Measurements from ENCODE around the gene CHADL. TPM values are rescaled to one million over a fixed set of nuclear protein-coding genes. Genes with fewer than 3 reads are reported as not detected.

CHADL gene
- polyA plus RNA-seq, 4 donors = 2.4 to 4.5 (median 3.2) TPM

DNA sequence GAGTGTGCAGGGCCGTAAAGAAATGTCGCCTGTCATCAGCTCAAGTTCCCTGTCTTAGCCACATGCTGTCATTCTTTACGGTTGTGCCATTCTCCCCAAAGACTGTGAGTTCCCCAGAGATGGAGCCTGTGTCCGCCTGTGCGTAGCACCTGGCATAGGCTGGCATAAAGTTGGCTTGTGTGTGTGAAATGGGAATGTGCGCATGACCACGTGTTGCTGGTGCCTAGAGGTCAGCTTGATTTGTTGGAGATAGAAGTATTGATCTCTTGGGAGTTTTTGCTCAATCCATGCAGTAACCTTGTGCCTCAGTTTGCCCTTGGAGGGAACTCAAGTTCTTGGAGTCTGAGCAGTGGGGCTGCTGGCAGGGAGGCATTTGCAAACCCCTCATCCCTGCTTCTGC, 9.4 kb downstream of the CHADL start:
- DNase-seq (ENCODE audit: low read depth in 4 of 4, low spot score in 3 of 4) = no peak

DNA sequence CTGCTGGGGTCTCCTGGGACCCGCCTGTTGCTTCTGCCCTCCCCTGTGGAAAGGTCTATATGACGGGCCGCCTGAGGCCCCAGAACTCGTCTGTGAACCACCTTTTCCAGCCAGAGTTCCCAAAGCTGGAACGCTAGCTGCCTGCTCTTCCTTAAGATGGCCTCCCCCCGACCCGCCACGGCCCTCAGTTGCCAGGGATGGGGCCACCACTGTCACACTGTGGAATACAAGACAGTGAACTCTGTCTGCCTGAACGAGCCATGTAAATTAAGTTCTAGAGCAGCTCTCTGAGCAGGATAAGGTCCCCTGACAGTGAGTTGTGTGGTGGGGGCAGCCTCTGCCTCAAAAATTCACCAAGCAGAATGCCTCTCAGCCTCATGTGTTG, 10.3 kb downstream of the CHADL start:
- DNase-seq (ENCODE audit: low read depth in 4 of 4, low spot score in 3 of 4) = no peak

DNA sequence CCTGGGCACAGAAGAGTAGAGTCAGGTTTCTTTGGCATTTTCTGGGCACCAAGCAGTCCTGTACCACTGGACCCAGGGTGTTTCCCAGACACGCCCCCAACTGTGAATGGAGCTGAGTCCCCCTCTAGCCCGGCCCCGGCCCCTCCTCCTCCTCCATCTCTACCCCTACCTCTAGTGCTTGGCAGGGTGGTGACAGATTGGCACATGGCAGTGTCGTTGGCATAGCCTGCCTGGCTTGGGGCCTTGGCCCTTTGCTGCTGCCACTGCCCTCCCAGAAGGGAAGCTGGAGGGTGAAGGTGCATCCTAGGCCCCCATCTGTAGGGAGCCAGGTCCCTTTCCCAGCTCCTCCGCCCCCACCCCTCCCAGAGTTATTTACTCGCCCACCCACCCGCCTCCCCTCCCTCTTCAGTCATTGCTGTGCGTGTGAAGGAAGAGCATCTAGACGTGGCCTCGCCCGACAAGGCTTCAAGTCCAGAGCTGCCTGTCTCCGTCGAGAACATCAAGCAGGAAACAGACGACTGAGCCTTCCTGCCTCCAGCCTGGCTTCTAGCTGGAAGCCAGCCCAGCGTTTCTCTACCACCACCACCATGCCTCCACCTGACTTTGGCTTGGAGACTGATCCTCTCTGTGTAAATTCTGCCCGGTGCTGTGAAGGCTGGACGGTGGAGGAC, 10.9 kb downstream of the CHADL start:
- DNase-seq (ENCODE audit: low read depth in 4 of 4, low spot score in 3 of 4) = no peak

DNA sequence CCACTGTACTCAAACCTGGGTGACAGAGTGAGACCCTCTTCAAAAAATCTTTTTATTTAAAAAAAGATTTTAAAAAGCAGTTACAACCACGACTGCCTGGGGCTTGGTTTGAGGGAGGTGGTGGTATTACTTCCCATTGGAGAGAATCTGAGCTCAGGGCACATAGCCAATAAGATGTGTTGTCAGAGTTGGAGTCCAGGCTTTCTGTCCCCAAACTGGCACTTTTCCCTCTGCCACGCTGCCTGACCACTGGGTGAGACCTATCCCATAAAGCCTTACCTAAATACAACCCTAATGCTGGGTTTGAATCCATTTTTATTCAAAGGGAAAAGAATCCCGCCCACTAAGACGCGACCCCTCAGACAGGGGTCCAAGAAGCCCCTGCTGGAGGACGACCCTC, 11.5 kb downstream of the CHADL start:
- DNase-seq (ENCODE audit: low read depth in 4 of 4, low spot score in 3 of 4) = no peak

DNA sequence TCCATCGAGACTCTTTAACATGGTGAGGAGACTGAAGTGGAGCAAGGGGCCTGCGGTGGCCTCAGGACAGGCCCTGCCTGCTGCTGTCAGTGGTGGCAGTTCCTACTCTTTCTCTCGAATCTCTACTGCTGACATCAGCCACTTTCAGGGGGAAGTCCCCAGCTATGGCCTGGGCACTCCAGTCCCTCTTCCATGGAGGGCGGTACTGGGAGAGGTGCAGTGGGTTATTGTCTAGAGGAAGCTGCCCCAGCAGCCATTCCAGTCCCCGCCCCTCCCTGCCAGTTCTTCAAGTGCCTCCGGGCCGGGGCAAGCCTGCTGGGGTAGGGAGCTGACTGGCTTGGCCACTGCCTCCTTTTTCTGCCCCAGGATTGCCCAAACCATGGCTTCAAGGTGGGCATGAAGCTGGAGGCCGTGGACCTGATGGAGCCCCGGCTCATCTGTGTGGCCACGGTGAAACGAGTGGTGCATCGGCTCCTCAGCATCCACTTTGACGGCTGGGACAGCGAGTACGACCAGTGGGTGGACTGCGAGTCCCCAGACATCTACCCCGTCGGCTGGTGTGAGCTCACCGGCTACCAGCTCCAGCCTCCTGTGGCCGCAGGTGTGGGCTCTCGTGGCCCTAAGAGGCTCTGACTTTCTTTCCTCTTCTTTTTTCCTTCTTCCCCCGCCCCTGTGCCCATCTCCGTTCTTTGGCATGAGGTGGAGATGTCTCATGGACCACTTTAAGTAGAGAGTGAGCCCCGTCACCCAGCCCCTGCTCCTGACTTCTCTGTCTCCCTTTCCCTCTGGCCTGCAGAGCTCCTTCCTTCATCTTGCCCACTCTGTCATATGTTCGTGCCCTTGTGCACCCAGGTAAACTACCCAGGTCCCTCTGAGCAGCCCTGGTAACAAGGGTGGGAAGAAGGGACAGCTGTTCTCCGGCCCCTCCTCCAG, 13.7 kb downstream of the CHADL start:
- no peak for DNase-seq (ENCODE audit: low read depth in 4 of 4, low spot score in 3 of 4)

DNA sequence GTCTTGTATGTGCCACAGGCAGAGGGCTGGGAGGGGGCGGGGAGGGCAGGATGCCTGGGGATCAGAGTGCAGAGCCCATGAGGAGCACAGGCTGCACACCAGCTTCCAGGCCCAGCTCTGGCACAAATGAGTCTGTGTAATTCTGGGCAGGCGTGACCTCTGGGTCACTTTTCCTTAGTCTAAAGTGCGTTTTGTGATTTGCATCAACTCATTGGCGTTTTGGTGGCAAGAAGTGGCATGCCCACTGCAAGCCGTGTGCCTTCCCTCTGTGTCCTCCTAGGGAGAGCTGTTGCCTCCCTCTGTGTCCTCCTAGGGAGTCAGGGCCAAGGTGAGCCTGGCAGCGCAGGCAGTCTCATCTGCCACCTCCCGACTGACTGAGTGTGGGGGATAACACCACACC, 17.2 kb downstream of the CHADL start:
- DNase-seq (ENCODE audit: low read depth in 4 of 4, low spot score in 3 of 4) = no peak

DNA sequence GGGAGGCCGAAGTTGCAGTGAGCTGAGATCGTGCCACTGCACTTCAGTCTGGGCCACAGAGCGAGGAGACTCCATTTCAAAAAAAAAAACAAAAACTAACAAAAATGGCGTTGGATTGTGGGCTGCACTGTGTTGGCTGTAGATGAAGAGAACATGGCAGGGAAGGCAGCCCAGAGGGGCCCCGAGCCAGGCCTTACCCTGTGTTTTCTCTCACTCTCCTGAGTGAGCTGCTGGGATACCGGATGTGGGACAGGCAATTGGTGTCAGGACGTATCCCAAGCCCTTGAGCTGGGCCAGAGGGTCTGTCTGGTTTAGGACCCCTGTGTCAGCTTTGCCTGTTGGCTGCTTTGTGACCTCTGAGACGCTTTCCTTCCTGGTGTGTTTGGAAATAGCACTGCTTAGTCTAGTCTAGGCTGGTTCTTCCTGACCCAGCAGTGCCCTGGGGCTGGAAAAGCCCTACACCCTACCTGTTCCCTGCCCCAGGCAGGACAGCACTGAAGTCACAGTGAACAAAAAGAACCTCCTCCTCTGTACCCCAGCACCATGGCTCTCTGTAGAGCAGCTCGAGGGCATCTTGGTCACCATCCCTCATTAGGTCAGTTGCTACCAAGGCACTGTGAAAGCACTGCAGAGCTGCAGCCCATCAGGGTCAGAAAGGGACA, 17.8 kb downstream of the CHADL start:
- DNase-seq (ENCODE audit: low read depth in 4 of 4, low spot score in 3 of 4) = no peak

DNA sequence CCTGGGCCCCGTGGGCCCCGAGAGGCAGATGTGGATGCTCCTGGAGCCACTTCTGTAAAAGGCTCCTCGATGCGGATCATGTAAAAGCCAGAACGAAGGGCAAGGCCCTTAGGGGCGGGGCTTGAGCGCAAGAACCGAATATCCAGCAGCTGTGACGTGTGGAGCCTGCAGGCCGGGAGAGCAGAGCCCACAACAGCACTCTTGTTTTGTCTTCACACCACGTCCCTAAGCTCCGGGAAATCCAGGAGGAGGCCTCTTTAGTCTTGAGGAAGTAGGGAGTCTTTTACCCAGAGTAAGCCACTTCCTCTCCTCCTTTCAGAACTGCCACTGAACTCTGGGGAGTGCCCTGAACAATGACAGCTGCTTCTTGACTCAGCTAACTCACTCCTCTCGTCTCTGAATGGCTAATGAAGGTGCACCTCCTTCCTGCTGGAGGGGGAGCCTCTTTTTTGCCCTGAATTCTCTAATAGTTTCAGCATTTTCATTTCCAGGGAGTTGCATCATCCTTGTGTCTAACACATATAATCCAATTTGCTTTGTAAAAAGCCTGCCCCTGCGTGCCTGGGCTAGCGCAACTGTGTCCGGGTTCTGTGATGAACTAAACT, 23.1 kb downstream of the CHADL start:
- no peak for DNase-seq (ENCODE audit: low read depth in 4 of 4, low spot score in 3 of 4)

DNA sequence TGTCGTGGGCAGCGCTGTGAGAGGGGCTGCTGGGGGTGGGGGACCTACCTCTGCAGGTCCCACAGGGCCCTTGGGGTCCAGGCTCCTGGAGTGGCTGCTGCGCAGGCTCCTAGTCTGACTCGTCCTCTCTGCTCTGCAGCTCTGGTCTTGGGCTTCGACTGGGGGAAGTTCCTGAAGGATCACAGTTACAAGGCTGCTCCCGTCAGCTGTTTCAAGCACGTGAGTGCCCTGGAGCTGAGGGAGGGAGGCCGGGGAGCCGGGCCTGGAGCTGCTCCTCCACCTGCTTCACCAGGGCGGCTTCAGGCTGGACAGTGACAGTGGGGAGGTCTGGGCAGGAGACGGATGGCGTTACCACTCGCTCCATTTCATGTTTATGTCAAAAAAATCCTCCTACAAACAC, 23.7 kb downstream of the CHADL start:
- DNase-seq (ENCODE audit: low read depth in 4 of 4, low spot score in 3 of 4) = no peak

DNA sequence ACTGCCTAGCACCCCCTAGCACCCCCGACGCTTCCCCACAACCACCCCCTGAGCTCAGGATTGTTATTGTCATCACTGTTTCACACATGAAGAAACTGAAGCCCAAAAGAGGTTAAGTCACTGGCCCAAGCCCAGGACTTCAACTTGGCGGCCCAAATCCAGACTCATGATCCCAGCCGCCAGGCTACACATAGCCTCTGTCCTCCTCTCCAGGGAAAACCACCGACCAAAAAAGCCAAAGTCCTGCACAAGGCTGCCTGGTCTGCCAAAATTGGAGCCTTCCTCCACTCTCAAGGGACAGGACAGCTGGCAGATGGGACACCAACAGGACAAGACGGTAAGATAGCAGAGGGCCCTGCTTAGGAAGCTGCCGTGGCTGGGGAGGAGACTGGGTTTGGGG, 24.8 kb downstream of the CHADL start:
- no peak for DNase-seq (ENCODE audit: low read depth in 4 of 4, low spot score in 3 of 4)

DNA sequence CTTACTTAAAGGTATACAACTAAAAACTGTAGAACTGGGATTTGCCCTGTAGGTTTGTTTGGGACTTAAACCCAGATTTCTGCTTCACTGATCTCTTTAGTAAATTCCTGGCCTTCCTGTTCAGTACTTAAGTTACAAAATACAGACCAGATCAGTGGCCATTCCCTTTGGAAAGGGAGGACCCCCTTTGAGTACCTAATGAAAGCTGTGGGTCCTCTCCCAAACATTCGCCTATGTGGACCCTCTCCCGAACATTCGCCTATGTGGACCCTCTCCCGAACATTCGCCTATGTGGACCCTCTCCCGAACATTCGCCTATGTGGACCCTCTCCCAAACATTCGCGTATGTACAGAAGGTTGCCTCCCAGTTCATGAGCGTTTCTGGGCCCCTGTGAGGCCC, 25.3 kb downstream of the CHADL start:
- DNase-seq (ENCODE audit: low read depth in 4 of 4, low spot score in 3 of 4) = no peak

DNA sequence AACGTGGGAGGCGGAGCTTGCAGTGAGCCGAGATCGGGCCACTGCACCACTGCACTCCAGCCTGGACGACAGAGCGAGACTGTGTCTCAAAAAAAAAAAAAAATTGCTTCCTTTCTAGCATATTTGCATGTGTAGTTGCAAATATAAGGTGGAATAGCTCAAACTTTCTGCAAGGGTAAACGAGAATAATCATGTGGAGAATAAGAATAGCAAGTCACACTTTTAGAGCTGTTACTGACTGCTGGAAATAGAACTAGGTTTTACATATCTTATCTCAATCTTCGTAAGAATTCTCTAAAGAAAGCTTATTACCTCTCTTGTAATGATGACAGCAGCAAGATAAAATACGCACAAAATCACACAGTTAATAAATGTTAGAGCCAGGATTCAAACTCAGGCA, 34.0 kb downstream of the CHADL start:
- no peak for DNase-seq (ENCODE audit: low read depth in 4 of 4, low spot score in 3 of 4)

DNA sequence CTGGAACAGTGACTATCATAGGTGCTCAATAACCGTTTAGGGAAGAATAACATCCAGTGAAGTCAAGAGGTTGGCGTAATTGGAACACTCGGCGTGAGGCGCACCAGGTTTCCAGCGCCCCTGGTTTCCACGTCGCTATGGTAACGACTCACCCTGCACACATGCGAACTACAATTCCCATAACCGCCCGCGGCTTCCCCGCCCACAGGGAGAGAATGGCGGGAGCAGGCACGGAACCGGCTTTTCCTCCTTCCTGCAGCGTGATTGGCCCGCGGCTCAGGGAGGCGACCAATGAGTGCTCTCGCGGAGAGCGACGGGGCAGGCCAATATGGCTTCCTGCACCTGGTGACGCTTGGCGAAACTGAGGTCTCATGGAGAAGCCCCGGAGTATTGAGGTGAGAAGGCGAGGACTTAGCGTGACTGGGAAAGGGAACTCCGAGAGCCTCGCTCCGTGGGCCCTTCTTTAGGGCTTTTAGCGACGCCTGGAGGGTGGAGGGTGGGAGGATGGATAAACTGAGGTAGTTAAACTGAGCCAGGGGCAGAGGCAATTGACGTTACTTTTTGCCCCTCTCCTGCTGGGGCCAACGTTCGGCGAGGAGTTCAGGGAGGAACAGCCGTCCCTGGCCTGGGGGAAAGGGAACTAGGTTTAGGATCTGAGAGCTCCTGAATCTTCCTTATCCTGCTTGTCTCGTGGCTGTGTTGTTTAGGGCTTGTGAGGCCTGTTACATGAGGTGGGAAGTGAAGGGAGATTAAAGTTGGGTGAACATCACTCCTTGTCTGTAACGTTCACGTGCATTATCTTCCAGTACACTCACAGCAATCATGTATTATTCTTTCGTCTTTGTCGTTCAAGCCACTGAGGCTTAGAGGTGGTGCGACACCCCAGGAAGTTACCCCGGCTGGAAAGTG, 35.5 kb downstream of the CHADL start, which contains the start of gene L3MBTL2:
Gene L3MBTL2 (plus strand): TSS at position 321 of the 909 bp plus-strand sequence. CDS start 51 bp downstream, at position 372.
- DNase-seq (ENCODE audit: low read depth in 4 of 4, low spot score in 3 of 4) = peak; percentile 79 to 94 (median 87)

DNA sequence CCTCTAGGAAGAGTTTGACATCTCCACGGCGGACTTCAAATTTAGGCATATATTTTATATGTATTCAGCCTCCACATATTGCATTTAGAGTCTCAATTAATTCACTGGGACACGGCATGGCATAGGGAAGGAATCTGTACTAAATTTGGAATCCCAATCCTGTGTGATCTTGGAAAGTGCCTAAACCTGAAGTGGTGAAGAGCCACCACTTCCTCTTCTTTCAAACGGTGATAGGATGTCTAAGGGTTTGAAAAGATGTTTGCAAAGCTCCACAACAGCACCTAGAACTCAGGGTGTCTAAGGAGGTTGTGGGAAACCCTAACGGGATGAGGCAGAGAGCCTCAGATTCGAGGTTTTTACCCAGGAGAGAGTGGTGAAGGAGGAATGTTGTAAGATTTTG, 36.7 kb downstream of the CHADL start:
- no peak for DNase-seq (ENCODE audit: low read depth in 4 of 4, low spot score in 3 of 4)

DNA sequence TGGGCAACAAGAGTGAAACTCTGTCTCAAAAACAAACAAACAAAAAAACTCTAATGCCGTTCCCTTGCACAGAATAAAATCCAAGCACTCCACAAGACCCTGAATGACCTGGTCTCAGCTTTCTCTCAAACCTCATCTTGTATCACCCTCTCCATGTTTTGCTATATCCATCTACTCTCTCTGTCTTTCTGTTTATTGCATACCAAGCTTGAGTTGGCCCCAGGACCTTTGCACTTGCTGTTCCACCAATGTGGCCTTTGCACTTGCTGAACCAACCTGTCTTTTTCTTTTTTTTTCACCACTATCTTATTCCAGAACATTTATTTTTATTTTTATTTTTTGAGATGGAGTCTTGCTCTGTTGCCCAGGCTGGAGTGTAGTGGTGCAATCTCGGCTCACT, 37.6 kb downstream of the CHADL start:
- no peak for DNase-seq (ENCODE audit: low read depth in 4 of 4, low spot score in 3 of 4)

DNA sequence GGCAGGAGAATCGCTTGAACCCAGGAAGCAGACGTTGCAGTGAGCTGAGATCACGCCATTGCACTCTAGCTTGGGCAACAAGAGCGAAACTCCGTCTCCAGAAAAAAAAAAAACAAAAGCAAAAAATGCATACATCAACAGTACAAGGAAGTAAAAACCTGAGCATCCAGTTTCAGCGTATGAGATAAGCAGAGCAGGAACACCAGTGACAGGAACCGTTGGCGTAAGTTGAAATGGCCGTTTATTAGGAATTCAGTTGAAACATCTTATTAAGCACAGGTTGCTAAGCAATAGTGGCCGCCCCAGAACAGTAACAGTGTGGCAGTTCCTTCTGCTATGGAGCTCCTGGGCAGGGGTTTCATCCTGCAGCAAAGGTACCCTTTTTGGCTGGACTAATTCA, 39.6 kb downstream of the CHADL start:
- DNase-seq (ENCODE audit: low read depth in 4 of 4, low spot score in 3 of 4) = no peak

DNA sequence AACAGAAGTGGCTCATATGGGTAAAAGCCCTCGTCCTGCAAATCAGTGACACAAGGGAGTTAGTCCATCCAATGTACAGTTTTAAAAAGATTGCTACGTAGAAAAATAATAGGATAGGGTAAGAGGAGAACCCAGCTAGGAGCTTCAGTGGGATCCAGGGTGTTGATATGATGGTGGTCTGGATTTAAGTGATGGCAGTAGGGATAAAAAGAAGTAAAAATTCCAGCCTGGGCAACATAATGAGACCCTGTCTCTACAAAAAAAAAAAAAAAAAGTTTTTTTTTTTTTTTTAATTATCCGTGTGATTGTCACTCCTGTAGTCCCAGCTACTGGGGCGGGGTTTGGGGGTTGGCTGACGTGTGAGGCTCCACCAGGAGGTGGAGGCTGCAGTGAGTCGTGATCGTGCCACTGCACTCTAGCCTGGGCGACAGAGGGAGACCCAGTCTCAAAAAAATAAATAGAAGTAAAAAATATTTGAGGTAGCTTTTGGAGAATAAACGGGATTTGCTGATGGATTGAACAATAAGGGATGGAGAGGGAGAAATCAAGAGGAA, 42.6 kb downstream of the CHADL start:
- DNase-seq (ENCODE audit: low read depth in 4 of 4, low spot score in 3 of 4) = no peak

DNA sequence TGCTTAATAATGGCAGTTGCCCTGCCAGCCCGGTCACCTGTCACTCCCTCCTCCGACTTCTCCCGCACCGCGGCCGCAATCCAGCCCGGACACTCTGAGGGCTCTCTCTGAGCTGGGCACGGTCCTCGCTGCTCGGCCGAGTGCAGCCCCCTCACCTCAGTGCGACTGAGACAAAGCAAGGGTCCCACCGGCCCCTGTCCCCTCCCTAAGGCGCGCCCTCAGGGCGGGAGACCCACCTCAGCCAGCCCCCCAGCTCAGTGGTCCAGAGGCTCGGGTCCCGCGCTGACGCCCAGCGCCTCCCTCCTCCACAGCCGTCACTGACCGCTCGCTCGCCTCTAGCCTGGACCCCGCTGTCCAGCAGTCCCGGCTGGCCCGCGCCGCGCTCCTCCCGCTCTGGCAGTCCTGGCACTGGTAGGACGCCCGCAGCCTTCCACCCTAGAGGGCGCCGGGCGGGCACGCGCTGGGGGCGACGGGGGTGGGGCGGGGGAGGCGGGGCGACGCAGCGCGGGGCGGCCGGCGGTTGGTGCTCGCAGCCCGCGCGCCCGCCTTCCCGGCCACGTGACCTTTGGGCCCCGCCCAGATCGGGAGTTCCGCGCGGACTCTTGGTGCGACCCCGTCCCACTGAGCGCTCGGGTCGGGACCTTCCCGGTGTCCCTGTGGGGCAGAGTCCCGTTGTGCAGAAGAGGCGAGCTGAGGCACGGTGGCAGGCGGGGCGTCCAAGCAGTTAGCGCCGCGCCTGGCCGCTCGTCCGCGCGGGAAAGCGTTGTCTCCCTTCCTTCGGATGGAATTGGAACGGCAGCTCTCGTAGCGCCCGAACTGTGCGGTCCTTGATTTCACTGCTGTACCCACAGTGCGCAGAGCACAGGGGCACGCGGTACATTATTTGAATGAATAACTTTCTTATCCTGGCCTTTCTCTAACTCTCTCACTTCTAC, 43.4 kb downstream of the CHADL start:
- DNase-seq (ENCODE audit: low read depth in 4 of 4, low spot score in 3 of 4) = peak in 2 of 4 donors; percentile 39 to 60

DNA sequence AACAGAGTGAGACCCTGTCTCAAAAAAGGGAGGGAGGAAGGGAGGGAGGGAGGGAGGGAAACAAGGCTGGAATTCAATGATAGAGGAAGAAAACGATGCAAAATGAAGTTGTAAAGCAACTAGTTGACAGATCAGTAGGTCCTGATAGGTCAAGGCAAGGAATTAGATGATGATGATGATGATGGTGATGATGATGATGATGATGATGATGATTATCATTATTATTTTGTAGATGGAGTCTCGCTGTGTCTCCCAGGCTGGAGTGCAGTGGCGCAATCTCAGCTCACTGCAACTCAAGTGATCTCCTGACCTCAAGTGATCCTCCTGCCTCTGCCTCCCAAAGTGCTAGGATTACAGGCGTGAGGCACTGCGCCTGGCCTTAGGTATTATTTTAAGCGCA, 46.9 kb downstream of the CHADL start:
- DNase-seq (ENCODE audit: low read depth in 4 of 4, low spot score in 3 of 4) = no peak

Data from left renal pelvis (tissue), 4 donors.